ENCODE results near the gene CNNM3. TPM values are rescaled to one million over a fixed set of nuclear protein-coding genes. Genes with fewer than 3 reads are reported as not detected.

CNNM3 gene
- total RNA-seq (ENCODE audit: unreplicated experiment): 14.7 TPM
- long read RNA-seq, partial matches to known transcripts: 0 of 2 reads
- long read RNA-seq, other reads (novel, unspliced or antisense): 2 of 2 reads

DNA sequence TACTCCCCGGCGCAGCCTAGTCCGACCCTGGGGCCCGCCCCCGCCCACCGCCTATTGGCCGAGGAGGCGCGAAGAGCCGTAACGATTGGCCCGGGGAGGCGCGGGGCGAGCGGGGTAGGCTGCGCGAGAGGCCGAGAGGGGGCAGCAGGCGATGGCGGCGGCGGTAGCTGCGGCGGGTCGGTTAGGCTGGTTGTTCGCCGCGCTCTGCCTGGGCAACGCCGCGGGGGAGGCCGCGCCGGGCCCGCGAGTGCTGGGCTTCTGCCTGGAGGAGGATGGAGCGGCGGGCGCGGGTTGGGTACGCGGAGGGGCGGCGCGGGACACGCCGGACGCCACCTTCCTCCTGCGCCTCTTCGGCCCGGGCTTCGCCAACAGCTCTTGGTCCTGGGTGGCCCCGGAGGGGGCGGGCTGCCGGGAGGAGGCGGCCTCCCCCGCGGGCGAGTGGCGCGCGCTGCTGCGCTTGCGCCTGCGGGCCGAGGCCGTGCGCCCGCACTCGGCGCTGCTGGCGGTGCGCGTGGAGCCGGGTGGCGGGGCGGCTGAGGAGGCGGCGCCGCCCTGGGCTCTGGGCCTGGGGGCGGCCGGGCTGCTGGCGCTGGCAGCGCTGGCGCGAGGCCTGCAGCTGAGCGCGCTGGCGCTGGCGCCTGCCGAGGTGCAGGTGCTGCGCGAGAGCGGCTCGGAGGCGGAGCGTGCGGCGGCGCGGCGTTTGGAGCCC lies at the start of gene CNNM3:
Gene CNNM3, plus strand, starts transcription at position 142 of the 709 bp plus-strand sequence. Its CDS starts 10 bp downstream, at position 152.
- Mint-ChIP-seq H3K27ac (ENCODE audit: unreplicated experiment) (no peak within 1 kb of the TSS), H3K36me3 (ENCODE audit: low read depth, unreplicated experiment) (no peaks in the 10 kb centered on the region), H3K9me3 (ENCODE audit: unreplicated experiment) (no peaks in the 10 kb centered on the region), H3K4me1 (ENCODE audit: unreplicated experiment) (peaks cover 20% of the 10 kb centered on the region), H3K4me3 (ENCODE audit: unreplicated experiment) (peak within 1 kb of the TSS; percentile 90), H3K27me3 (ENCODE audit: unreplicated experiment) (peaks cover 10% of the 10 kb centered on the region)
- TF ChIP-seq CTCF (IDR thresholded peaks at IDR 0.05; ENCODE audit: unreplicated experiment): peak; percentile 58
- peak; percentile 99 for DNase-seq (ENCODE audit: low spot score)

GRCh38 chr2:96767135-96767871 lies 48.8 kb upstream of the CNNM3 start:
- H3K4me1 Mint-ChIP-seq (ENCODE audit: unreplicated experiment): peaks cover 13% of the 10 kb centered on the region
- peaks cover 2% of the 10 kb centered on the region for H3K27me3 Mint-ChIP-seq (ENCODE audit: unreplicated experiment)
- no peaks in the 10 kb centered on the region for H3K9me3 Mint-ChIP-seq (ENCODE audit: unreplicated experiment)
- no peaks in the 10 kb centered on the region for H3K36me3 Mint-ChIP-seq (ENCODE audit: low read depth, unreplicated experiment)
- TF ChIP-seq CTCF (IDR thresholded peaks at IDR 0.05; ENCODE audit: unreplicated experiment): no peak
- DNase-seq (ENCODE audit: low spot score): no peak
- no peak overlapping the region for H3K4me3 Mint-ChIP-seq (ENCODE audit: unreplicated experiment)
- H3K27ac Mint-ChIP-seq (ENCODE audit: unreplicated experiment): no peak overlapping the region

DNA sequence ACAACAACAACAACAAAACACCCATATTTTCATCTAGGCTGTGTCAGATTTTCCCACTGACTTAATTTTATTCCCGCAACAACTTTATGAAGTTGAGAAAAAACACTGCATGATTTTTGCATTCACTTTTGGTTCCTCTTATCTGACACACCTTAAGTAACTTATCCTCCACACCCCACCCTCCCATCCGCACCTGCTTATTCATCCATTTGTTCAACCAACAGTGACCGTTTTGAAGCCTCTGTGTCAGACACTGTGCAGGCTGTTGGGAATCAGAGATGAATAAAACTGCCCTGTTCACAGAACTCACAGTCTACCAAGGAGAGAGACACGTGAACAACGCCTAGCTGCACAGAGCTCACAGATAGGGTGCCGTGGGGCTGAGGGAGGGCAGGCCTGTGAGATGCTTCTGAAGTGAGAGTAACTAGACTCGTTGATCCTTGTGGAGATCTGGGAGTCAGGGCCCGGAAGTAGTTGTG lies 47.9 kb upstream of the CNNM3 start:
- H3K4me3 Mint-ChIP-seq (ENCODE audit: unreplicated experiment): no peak overlapping the region
- no peaks in the 10 kb centered on the region for H3K36me3 Mint-ChIP-seq (ENCODE audit: low read depth, unreplicated experiment)
- peaks cover 8% of the 10 kb centered on the region for H3K4me1 Mint-ChIP-seq (ENCODE audit: unreplicated experiment)
- DNase-seq (ENCODE audit: low spot score): no peak
- TF ChIP-seq CTCF (IDR thresholded peaks at IDR 0.05; ENCODE audit: unreplicated experiment): no peak
- H3K27me3 Mint-ChIP-seq (ENCODE audit: unreplicated experiment): peaks cover 2% of the 10 kb centered on the region
- H3K9me3 Mint-ChIP-seq (ENCODE audit: unreplicated experiment): no peaks in the 10 kb centered on the region
- no peak overlapping the region for H3K27ac Mint-ChIP-seq (ENCODE audit: unreplicated experiment)

- Mint-ChIP-seq H3K27ac (ENCODE audit: unreplicated experiment) (no peak overlapping the region), H3K27me3 (ENCODE audit: unreplicated experiment) (peaks cover 2% of the 10 kb centered on the region)
- no peak for TF ChIP-seq CTCF (IDR thresholded peaks at IDR 0.05; ENCODE audit: unreplicated experiment)
These were observed 46.3 kb upstream of the CNNM3 start for GRCh38 chr2:96769814-96770213.

More at GRCh38 chr2:96769814-96770213, 46.3 kb upstream of the CNNM3 start:
- Mint-ChIP-seq H3K4me1 (ENCODE audit: unreplicated experiment) (peaks cover 2% of the 10 kb centered on the region), H3K36me3 (ENCODE audit: low read depth, unreplicated experiment) (no peaks in the 10 kb centered on the region), H3K4me3 (ENCODE audit: unreplicated experiment) (no peak overlapping the region), H3K9me3 (ENCODE audit: unreplicated experiment) (no peaks in the 10 kb centered on the region)
- no peak for DNase-seq (ENCODE audit: low spot score)

Data from endothelial cell (in vitro differentiated cells).